GM19035 (cell line): ENCODE data around the gene SIMC1.
"Not testable (repeated sequence)": the region's sequence is repeated elsewhere in the genome, so short reads cannot be mapped to it uniquely, and the experiment has no call there.

ENCODE experiments used
- ATAC-seq: cut with Tn5 transposase; IDR thresholded peaks from one replicate; pipeline ENCODE4 v1.9.1; 2021; ENCODE audit not compliant: unreplicated experiment

The SIMC1 gene

DNA sequence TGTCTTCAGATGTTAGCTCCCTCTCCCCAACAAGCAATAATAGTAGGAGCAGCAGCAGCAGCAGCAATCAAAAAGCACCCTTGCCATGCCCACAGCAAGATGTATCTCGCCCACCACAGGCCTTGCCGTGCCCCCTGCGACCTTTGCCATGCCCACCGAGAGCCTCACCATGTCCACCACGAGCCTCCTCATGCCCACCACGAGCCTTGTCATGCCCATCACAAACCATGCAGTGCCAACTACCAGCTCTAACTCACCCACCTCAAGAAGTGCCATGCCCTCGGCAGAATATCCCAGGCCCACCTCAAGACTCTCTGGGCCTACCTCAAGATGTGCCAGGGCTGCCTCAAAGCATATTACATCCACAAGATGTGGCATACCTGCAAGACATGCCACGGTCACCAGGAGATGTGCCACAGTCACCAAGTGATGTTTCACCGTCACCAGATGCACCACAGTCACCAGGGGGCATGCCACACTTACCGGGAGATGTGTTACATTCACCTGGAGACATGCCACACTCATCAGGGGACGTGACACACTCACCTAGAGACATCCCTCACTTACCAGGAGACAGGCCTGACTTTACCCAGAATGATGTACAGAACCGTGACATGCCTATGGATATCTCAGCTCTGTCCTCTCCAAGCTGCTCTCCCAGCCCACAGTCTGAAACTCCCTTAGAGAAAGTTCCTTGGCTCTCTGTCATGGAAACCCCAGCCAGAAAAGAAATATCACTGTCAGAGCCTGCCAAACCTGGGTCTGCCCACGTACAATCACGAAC is 52.0 kb downstream of the SIMC1 start:
- ATAC-seq = not testable (repeated sequence)

DNA sequence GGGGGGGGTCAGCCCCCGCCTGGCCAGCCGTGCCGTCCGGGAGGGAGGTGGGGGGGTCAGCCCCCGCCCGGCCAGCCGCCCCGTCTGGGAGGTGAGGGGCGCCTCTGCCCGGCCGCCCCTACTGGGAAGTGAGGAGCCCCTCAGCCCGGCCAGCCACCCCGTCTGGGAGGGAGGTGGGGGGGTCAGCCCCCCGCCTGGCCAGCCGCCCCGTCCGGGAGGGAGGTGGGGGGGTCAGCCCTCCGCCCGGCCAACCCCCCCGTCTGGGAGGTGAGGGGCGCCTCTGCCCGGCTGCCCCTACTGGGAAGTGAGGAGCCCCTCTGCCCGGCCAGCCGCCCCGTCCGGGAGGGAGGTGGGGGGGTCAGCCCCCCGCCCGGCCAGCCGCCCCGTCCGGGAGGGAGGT is 67.1 kb downstream of the SIMC1 start:
- ATAC-seq = not testable (repeated sequence)

DNA sequence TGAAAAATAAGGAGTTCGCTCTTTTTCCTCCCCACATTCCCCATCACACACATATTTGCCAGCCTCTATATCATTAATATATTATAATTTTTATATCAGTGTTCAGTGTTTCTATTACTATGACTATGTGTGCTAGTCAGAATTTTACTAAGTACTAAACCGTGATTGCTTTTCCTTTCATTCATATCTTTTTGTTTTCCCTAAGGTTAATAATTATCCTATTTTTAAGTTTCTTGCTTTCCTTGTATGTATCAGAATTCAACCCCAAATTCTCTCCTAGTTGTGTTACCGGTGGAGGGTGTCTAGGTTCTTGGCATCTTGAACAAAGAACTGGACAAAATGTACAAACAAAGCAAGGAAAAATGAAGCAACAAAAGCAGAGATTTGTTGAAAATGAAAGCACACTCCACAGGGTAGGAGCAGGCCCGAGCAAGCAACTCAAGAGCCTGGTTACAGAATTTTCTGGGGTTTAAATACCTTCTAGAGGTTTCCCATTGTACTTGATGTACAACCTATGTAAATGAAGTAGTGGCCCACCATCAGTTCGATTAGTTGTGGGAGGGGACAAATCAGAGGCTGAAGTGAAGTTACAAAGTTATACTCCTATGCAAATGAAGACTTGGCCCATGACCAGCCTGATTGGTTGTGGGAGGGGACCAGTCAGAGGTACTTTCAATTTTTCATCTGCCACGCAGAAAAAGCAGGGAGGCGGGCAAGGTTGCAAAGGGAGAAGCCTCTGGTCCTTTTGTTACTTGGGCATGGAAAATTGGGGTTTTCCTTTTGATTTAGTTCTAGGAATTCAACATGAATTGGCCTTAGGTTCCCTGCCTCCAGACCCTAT is 79.5 kb downstream of the SIMC1 start:
- no peak for ATAC-seq

DNA sequence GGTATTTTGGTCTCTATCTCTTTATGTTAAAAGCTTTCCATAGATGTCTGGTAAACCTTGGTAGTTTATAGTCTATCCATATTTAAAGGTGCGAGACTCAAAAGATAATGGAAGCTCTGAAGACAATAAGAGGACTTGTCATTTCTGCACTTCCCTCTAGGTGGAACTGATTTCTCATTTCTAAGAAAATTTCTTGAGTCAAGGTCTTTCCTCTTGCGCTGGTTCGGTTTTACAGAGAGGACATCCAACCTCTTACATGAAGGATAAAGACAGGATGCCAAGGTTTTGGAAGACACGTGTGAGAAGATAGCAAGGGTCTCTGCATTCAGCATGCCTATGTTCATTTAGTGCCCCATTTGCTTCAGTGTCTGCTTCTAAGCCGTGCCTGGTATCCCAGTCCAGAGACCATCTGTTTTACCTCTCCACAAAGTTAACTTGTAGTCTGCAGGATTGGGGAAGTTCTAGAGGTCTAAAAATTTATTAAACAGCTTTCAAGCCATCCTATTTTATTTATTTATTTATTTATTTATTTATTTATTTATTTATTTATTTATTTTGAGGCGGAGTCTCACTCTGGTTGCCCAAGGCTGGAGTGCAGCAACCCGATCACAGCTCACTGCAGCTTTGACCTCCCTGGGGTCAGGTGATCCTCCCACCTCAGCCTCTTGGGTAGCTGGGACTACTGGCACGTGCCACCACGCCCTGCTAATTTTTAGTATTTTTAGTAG is 81.8 kb downstream of the SIMC1 start:
- ATAC-seq = no peak

DNA sequence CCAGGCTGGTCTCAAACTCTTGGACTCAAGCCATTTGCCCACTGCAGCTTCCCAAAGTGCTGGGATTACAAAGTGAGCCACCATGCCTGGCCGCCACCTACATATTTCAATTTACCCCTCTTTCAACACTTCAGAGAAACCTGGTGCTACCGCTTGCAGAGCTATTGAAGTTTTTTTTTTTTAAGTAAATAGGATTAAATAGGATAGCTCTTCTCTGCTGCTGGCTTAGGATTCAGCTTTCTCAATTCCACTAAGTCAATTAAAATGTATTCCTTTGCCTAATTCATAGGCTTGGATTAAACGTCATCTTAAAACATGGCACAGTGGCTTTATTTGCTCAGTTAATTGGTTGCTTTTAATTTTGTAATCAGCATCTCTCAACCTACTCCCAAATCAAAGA is 82.4 kb downstream of the SIMC1 start:
- no peak for ATAC-seq

DNA sequence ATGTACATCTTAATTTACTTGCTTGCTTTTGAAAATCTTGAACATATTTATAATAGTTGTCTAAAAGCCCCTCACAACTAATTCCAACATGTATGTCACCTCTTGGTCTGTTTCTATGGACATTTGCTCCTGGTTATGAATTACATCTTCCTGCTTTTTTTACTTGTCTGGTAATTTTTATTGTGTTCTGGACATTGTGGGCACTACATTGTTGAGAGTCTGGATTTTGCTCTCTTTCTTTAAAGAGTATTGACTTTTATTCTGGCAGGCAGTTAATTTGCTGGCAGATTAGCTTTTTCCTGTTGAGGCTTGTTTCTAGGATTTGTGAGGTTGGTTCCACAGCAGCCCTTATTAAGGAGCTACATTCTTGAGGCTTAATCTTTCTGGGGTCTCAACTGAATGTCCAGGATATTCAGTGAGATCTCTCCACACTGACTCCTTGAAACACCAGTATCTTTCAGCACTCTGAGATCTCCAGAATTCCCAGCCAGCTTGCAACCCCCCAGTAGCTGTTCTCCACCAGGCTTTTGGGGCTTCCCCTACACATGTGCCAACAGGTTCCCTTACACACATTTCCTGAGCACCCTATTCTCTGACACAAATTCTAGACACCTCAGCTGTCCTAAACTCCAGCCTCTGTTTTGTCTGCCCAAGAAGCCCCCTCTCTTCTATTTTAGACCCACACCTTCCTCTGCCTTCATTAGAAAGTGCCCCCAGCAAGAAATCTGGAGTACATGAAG is 96.0 kb downstream of the SIMC1 start:
- no peak for ATAC-seq

DNA sequence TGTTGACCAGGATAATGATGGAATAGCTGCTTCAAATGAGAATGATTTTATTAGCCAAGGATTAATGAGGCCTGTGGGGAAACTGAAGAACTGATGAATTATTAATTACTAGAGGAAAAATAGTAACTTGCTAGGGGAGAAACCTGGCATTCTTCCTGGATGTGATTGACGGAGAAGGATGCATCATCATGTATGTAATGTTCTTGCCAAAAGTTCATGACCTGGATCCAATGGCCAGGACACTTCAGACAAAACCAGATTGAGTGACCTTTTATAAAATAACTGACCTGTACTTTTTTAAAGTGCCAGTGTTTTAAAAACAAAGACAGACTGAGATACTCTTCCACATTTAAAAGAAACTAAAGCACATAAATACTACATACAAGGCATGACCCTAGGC is 99.7 kb downstream of the SIMC1 start:
- ATAC-seq = no peak

DNA sequence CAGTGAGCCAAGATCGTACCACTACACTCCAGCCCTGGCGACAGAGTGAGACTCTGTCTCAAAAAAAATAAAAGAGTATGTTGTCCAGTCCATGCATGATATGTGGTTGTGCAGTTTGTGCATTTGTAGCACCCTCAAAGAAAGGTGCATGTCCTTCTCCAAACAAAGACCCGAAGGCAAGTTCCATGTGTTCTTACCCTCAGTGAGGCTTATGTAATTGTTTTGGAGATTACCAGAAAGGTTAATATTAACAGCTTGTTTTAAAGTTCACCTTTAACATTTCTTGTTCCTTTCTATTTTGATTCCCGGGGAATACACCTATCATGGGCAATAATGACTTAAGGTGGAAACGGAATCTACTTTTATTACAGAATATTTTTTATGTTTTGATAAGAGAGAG is 101.1 kb downstream of the SIMC1 start:
- ATAC-seq = no peak

DNA sequence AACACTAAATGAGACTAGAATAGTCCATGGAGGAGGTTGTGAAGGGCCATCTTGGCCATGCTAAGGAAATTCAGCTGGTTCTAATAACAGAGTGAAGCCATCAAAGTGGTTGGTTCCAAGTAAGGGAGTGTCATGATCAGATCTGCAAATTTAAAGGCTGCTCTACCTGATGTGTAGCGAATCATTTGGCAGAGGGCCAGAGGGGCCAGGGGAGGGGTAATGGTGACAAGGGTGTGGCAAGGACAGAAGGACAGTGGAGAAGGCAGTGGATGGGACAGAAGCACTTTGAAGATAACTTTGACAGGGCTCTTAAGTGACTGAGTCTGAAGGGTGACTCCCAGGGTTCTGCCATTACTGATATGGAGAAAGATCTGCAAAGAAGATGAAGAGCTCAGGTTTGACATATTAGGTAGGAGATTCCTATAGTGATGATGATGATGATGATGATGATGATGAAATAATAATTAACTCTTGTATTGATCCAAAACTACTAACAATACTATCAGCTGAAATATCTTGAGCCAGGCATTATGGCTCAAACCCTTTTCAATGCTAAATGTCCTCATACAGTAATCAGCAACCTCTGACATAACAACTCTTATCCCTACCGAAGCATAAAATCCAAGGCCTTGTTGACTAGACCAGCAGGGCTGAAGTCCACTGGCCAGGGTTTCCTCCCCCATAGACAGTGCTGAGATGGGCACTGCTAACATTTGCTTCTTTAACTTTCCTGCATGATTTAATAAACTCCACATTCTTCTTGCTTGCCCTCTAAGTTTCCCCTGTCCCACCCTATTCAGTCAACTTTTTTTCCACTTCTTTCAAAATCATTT is 103.3 kb downstream of the SIMC1 start:
- no peak for ATAC-seq

DNA sequence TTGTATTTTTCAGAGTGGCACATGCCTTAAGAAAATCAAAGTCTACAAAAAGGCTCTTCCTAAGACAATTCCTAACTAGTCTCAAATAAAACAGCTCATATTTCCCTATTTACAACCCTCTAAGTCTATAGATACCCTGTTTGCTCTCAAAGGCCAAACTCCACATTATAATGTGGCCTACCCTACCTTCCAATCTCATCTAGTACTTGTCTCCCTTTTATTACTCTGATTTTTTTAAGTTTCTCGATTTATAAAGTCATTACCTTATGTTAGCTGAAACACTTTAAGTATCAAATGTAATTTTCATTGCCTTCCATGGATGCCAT is 103.9 kb downstream of the SIMC1 start:
- no peak for ATAC-seq

DNA sequence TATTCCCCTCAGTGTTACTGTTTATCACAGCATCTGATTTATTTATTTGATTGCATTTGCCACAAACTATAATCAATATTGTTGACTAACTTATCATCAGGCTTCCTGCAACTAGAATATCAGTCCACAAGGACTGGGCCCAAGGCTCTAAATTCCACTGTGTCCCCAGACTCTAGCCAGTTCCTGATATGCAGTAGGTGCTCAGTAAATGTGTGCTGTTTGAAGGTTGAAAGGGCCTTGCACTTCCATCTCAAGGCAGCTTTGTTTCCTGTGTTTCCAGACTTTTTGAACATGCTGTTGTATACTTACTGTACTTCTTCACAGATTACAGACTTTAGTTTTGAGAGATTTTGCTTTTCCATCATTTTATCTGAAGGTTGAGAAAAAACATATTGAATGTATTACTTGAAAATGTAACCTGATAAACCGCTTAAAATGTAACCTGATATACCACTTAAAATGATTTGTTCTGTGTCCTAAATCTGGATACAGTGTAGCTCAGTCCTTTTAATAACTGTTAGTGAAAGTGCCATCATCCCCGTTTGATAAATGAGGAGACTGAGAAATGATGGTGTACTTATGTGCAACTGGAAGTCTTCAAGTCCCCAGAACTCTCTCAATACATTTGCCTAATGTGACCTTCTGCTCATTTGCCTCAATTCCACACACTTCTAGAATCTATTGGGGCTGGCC is 104.7 kb downstream of the SIMC1 start:
- ATAC-seq = no peak

DNA sequence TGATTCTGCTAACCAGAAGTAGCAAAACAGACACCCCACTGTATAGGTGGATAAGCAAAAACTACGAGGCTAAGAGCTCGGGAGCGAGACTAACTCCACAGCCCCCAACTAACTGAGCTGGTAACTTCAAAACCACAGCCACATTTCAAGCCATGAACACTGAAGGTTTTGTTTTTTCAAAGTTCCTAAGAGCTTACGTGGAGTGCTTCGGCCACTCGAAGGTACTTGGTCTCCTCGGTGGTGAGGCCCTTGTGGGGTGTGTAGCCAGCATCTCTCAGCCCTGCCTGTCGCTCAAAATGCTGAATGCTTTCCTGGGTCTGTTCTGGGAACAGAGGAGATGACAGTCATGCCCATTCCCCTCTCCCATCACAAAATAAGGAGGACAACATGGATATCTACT is 112.2 kb downstream of the SIMC1 start:
- no peak for ATAC-seq

DNA sequence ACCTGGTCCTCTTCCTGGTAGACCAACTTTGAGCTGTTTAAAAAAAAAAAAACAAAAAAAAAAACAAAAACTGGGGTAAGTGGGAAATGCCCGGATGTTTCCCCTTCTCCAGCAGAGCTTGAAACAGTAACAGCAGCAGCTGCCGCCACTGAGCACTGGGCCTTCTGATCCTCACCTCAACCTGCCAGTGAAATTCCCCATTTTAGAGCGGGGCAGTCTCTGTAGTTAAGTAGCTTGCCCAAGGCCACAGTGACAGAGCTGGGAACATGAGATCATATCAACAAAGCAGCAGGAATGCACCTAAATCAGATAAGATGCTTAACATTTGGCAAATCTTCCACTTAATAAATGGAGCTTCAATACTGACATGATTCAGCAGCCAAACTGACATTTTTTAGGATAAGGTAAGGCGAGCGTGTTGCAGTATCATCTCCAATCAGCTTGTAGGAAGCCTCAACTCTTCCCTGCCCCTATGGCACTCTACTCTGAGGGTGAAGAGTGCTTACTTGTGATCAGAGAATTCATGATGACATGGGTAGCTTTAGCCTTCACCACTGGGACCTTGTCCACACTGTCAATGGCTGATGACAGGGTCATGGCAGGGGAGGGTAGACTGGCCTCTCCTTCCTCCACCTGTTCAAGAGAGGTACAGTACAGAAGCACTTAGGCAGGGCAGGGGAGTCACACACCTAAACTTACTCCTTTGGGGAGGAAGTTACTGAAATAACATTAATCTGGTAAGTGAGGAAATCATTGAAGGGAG is 114.1 kb downstream of the SIMC1 start:
- ATAC-seq = no peak

DNA sequence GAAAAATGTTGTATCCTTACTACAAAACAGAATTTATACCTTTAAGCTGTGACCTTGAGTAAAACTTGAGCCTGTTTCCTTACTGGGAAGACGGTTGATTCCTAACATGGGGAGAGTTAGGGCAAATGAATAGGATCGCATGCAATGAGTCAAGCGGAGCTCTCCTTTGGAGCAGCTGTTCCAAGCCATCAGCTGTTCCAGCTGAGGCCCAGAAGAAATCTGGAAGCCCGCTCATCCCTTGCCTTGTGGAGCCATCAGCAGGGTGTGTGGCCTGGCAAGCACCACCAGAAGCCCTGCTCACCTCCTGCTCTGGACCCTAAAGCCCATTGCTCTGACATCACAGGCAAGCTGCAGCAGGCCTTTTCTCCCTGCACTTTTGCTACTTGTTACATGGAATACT is 115.3 kb downstream of the SIMC1 start:
- ATAC-seq = no peak

DNA sequence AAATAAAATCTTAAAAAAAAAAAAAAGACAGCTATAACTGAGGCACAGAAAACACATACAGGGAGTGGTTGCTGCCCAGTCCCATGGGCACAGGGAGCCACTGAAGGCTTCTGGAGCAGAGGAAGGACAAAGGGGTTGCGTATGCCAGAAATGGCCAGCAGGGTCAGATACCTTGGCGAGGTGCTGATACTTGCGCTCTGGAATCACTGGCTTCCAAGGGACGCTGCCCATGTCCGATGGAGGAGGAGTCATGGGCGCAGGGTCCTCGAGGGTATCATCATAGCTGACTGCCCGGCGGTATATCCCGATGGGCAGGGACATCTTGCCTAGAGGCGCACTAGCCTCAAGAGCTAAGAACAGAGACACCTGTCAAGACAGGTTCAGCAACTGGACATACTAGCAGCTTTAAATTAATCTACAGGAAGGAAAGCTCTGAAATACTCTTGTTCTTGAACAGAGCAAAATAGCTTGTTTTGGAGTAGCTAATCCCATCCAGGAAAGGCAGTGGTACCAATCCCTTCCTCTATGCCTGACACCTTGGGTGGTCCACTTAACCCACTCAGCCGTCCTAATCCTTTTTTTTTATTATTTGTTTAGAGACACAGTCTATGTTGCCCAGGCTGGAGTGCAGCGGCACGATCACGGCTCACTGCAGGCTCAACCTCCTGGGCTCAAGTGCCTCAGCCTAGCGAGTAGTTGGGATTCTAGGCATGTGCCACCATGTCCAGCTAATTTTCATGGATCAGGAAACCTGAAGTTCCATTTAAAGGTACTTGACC is 117.4 kb downstream of the SIMC1 start:
- ATAC-seq = no peak

DNA sequence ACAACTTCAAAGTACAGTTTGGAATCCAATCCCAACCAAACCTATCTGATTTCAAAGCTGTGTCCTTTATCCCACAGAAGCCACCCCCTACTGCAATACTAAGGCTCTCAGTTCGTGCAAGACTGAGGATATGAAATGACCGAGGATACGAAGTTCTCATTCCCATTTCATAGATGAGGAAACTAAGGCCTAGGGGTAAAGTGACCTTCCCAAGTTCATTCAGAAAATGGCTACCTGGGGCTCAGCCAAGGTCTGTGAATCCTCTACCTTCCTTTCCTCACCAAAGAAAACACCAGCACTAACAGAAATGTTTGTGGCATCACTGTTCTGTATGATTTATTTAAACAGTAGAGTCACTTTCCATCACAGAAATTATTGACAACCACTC is 117.9 kb downstream of the SIMC1 start:
- no peak for ATAC-seq

DNA sequence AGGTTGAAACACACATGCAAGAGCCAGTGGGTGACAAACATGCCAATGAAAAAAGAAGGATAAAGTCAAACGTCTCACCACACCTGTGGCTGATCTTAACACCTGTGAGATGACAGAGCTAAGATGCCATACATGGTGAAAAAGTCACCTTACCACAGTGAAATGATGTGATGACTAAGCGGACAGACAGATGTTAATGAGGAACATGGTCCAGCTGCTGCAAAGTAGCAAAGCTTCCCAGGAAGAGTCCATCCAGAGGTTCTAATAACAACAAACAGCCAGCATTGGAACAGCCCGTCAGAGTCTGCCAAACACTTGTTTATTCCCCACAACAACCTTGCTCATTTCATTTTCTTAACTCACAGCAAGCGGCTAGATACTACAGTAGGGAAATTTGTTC is 121.4 kb downstream of the SIMC1 start:
- ATAC-seq = no peak

DNA sequence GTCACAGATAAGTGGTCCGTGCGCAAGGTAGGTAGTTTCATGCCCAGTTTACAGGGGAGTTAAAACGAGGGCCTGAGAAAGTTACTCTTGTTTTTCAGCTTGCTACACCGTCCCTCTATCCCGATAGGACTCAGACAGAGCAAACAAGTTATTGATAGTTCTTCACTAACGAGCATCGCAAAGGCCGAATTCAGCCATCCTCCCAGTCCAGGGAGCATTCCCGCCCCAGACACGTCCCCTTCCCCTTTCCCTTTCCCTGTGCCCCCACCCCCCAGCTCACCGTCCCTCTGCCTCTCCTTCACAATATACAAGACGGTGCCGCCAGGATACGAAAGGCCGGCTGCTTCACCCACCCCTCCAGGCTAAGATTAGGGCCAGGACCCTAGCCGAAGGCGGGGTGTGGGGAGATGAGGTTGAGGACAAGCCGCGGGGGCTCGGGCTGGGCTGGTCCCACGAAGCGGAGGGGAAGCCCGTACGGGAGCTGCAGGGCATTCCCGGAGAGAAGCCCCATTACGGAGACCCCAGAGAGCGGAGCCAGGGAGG is 122.7 kb downstream of the SIMC1 start:
- no peak for ATAC-seq
